HG03097 (cell line): ENCODE results near the gene CFAP251.
"Not testable (repeated sequence)": the region's sequence is repeated elsewhere in the genome, so short reads cannot be mapped to it uniquely, and the experiment has no call there.

Experiments used
- ATAC-seq: cut with Tn5 transposase; IDR thresholded peaks from one replicate; pipeline ENCODE4 v1.9.1; 2021; ENCODE audit not compliant: unreplicated experiment, low FRiP score

CFAP251 gene, protein sequence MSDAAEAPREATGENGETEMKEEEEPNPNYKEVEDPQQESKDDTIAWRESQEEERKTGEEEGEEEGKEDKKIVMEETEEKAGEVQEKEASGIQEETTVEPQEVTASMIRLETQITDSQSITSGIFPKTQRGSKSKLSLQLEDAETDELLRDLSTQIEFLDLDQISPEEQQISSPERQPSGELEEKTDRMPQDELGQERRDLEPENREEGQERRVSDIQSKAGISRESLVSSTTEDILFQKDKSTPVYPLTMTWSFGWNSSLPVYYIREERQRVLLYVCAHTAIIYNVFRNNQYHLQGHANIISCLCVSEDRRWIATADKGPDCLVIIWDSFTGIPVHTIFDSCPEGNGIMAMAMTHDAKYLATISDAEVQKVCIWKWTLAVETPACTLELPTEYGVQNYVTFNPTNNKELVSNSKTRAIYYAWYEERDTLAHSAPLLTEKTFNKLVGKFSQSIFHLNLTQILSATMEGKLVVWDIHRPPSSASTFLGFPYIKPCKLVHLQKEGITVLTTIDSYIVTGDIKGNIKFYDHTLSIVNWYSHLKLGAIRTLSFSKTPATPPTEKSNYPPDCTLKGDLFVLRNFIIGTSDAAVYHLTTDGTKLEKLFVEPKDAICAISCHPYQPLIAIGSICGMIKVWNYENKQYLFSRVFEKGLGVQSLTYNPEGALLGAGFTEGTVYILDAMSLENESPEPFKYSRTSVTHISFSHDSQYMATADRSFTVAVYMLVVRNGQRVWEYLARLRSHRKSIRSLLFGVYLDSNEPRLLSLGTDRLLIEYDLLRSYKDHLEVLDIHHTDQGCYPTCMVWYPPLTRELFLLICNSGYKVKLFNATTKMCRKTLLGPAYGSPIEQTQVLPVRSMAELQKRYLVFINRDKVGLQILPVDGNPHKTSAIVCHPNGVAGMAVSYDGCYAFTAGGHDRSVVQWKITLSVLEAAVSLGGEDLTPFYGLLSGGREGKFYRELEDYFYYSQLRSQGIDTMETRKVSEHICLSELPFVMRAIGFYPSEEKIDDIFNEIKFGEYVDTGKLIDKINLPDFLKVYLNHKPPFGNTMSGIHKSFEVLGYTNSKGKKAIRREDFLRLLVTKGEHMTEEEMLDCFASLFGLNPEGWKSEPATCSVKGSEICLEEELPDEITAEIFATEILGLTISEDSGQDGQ

DNA sequence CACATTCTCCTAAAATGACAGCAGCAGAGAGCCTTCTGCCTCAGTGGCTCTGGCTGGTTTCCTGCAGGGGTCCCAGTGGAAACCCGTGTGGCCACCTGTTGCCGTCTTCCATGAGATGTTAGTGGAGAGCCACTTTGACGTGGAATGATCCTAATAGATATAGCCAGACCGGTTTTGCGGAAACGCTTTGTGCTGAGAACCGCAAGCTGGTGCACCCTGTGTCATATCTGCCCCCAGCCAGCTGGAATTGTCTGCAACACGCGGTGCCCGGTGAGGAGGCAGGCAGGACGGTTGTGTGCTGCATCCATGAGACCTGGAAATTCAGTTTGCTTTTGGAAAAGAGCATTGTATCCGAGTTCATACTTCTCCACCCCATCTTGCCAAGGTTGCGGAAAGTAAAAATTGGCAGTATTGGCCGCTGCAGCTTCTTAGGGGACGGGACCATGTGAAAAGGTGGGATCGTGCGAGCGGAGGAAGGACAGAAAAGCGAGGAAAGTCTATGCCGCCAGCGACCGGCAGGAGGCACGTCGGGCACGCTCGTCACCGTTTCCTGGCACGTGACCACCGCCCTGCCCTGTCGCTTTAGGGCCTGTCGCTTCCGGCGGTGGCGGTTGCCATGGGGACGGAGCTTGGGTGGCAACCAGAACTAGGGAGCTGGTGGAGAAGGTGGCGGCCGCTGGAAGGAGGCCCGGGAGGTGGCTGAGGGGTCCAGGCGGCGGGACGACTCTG, at the start of gene CFAP251:
TSS of gene CFAP251 (plus strand) at position 643 of the 729 bp plus-strand sequence. CDS start 2,714 bp downstream, outside the sequence.
- ATAC-seq = peak; percentile 92

DNA sequence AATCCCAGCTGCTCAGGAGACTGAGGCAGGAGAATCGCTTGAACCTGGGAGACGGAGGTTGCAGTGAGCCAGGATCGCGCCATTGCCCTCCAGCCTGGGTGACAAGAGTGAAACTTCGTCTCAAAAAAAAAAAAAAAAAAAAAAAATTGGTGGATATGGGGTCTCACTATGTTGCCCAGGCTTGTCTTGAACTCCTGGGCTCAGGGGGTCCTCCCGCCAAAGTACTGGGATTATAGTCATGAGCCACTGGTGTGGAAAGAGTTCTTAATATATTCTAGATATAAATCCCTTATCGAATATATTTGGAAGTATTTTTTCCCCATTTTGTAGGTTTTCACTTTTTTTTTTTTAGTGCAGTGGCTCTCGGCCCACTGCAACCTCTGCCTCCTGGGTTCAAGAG, 49.2 kb upstream of the CFAP251 start:
- not testable (repeated sequence) for ATAC-seq

DNA sequence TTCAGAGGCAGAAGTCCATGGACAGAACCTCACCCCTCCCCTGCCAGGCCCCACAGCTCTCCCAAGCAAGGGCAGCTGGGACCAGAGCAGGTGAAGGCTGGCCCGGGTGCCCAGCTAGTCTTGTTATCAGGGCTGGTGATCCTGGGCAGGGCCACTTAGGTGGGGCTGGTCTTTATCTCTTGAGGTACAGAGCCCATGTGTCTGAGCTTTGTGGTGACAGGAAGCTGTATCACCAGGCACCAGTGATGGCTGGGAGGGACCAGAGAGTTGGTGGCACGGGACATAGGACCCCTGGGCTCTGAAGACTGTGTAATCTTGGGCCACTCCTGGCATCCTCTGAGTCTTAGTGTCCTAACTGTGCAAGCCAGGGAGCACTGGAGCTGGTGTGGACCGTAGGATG, 46.9 kb upstream of the CFAP251 start:
- no peak for ATAC-seq

DNA sequence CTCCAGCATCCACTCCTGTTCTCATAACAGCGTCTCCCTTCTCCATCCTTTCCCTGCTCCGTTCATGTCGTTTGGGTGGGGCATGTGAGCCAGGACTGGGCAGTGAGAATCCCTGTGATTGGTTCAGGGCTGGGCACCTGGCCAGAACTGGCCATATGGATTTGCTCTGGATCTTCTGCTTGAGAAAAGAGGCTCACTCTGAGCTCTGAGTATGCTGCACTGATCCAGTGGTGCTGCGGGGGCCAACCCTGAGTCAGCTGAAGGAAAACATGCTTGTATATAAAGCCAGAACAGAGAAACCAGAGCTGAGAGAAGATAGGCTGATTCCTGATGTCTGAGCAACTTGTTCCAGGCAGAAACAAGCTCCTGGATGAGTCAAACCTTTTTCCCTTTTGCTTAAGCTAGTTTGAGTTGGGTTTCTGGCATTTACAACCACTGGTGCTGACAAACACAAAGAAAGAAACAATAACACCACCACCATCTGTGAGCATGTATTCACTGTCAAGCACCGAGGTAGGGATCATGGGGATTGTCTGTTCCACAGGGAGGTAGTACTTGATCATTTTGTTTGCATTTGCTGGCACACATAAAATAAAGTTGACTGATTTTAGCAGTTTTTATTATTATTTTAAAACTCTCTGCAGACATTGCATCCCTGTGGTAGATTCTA, 45.7 kb upstream of the CFAP251 start:
- no peak for ATAC-seq

DNA sequence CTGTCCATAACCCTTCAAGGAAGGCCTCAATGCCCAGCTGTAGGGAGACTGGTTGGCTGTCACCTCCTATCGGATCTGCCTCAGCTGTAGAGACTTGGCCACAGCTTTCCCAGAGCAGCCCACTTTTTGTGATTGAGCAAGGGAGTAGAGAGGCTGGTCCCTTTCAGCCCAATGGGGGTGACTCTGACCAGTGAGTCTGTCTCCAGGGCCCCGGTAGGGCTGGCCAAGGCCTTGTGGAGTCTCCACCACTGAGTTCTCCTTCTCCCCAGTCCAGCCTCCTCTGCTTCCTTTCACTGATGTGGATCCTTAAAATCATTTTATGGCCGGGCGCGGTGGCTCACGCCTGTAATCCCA, 45.2 kb upstream of the CFAP251 start:
- no peak for ATAC-seq

DNA sequence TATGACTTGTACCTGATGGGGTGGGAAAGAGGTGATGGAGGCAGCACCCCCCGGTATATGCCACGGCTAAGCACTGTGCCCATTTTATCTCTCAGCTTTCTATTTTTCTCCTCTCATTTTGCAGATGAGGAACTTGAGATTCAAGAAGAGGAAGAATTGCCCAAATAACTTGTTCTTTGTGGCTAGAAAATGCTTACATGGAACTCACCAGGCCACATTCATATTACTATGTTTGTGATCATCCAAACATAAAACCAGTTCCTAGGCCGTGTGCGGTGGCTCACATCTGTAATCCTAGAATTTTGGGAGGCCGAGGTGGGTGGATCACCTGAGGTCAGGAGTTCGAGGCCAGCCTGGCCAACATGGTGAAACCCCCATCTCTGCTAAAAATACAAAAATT, 44.3 kb upstream of the CFAP251 start:
- ATAC-seq = no peak

DNA sequence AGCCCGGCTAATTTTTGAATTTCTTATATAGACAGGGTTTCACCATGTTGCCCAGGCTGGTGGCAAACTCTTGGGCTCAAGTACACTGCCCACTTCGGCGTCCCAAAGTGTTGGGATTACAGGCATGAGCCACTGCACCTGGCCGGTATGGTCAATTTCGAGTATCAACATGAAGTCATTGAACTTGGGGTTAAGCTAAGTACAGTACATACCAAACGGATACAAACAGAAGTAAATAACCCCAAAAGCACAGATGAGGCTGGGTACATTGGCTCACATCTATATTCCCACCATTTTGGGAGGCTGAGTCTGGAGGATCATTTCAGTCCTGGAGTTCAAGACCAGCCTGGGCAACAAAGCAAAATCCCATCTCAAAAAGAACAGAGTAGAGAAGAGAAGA, 42.8 kb upstream of the CFAP251 start:
- ATAC-seq = no peak

DNA sequence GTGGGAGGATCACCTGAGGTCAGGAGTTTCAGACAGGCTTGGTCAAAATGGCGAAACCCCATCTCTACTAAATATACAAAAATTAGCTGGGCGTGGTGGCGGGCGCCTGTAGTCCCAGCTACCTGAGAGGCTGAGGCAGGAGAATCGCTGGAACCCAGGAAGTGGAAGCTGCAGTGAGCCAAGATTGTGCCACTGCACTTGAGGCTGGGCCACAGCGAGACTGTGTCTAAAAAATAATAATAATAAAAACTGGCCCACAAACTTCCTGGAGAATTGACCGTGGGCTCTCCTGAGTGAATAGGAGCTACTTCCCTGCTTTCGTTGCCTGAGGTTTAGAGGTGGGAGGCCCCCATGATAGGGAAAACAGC, 42.3 kb upstream of the CFAP251 start:
- not testable (repeated sequence) for ATAC-seq

DNA sequence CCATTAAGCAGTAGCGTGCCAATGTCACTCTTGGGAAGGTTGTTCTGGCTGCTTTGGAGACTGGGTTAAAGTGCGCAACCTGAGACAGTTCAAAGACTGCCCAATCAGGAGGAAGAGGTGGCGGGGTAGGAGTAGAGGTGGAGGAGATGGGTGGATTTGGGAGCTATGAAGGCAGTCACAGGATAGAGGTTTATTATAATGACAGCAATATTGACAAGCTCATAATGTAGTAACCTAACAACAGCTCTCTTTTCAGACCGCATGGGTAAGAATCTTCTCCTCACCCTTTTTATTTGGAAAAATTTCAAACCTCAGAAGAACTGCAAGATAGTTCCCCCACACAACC, 35.1 kb upstream of the CFAP251 start:
- no peak for ATAC-seq

DNA sequence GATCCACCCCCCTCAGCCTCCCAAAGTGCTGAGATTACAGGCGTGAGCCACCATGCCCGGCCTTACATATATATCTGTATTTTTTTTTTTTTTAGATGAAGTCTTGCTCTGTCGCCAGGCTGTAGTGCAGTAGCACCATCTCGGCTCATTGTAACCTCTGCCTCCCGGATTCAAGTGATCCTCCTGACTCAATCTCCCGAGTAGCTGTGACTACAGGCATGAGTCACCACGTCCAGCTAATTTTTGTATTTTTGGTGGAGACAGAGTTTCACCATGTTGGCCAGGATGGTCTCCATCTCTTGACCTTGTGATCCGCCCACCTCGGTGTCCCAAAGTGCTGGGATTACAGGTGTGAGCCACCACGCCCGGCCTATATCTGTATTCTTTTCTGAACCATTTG, 33.3 kb upstream of the CFAP251 start:
- ATAC-seq = not testable (repeated sequence)

DNA sequence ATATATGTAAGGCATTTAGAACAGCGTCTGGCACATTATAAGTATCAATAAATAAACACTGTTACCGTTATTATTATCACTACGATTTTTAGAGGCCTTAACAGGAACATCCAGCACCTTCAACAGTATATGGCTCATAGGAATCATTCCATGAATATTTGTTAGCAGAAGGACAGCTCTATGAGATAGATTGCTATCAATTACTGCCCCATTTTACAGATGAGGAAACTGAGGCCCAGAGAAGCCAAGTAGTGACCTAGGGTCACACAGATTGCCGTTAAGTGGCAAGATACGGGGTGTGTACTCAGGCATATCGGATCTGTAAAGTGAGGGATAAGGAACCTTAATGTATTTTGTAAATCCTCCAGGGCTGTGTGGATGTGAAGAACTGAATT, 30.3 kb upstream of the CFAP251 start:
- no peak for ATAC-seq

DNA sequence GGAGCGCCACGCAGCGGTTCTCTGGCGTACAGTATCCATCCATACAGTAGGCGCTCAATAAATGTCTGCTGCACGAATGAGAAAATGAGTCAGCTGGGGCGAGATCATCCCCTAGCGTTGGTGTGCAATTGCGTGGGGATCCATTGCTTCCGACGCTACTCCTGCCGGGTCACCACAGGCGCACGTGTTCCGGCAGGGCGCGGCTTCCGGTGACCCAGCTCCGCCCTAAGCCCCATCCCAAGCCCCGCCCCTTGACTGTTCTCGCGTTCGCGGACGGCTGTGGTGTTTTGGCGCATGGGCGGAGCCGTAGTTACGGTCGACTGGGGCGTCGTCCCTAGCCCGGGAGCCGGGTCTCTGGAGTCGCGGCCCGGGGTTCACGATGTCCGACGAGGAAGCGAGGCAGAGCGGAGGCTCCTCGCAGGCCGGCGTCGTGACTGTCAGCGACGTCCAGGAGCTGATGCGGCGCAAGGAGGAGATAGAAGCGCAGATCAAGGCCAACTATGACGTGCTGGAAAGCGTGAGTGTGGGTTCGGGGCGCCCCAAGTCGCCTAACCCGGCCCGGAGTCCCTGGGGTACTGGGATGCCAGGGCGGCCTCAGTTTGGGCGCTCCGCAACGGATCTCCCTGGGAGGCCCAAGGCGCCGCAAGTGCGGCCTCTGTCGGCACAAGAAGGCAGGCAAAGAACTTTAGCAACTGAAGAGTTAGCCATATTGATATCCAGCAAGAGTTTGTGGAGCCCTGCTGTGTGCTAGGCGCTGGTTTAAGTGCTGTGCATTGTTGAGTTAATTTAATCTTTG, 29.7 kb upstream of the CFAP251 start, which contains the start of gene PSMD9:
TSS of gene PSMD9 (plus strand) at position 313 of the 796 bp plus-strand sequence. CDS start at position 380, 67 bp downstream.
- ATAC-seq = peak; percentile 86

DNA sequence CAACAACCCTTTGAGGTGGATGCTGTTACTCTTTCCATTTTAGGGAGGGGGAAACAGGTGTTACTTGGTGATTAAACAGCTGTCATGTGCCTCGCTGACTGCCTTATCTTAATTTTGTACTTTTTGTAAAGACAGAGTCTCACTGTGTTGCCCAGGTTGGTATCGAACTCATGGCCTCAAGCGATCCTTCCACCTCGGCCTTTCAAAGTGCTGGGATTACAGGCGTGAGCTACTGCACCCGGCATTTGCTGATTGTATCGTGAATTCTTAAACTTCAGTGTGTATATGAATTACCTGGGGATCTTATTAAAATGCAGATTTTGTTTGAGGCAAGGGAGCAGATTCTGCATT, 29.1 kb upstream of the CFAP251 start:
- ATAC-seq = no peak

DNA sequence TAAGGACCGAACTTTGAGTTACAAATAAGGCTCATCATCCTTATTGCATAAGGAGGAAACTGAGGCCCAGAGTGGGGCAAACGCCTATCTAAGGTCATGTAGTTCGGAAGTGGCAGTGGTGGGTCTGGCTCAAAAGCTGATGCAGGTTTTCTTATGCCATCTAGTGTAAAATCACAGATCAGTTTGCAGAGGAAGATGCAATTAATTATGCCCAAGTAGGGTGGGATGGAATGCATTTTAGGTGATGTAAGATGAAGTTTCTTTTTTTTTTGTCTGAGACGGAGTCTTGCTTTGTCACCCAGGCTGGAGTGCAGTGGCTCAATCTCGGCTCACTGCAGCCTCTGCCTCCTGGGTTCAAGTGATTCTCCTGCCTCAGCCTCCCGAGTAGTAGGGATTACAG, 28.7 kb upstream of the CFAP251 start:
- ATAC-seq = not testable (repeated sequence)

DNA sequence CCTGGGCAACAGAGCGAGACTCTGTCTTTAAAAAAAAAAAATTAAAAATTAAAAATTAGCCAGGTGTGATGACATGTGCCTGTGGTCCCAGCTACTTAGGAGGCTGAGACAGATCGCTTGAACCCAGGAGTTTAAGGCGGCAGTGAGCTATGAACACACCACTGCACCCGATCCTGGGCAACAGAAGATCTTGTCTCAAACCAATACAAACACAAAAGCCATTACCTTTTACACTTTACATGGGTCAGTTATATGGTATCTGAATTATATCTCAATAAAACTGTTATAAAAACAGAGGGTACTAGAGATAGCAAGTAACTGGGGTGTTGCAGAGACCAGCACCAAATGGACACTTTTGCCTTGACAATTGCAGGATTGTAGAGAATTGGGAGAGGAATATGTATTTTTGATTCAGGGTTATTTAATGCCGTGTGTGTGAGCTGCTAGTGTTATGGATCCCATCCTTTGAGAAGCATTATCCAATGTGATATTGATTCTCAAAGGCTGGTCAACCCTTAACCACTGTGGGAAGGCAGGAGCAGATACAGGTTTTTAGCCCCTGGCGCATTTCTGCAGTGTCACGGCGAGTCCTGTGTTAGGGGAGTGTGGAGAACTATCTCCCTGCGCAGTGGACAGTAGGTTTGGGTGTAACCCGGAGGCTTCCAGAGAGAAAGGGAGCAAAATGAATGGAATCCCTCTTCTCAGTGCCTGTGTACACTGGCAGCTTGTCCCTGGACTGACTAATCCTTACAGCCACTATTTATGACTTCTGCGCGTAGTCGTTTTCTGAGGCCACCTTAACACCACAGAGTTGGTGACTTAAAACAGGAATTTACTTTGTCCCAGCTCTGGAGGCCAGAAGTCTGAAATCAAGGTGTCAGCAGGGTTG, 25.5 kb upstream of the CFAP251 start:
- ATAC-seq = no peak

DNA sequence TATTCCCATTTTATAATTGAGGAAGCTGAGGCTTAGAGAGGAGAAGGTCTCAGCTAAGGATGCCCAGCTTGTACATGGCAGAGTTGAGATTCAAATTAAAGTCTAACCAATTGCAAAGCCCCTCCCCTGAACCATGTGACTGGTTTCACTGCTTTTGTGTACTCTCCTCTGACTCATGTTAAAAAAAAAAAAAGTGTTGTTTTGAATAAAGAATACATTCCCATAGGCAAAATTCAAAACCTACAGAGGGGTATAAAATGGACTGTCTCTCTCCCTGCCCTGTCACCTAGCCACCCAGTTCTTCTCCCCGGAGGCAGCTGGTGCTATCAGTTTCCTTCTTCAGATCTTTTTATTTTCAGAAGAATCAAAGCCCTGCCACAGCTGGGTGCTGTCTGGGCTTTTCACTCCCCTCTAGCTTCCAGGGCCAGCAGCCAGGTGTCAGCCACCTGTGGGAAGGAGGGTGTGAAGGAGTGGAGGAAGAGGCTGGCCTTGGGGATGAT, 24.4 kb upstream of the CFAP251 start:
- no peak for ATAC-seq

DNA sequence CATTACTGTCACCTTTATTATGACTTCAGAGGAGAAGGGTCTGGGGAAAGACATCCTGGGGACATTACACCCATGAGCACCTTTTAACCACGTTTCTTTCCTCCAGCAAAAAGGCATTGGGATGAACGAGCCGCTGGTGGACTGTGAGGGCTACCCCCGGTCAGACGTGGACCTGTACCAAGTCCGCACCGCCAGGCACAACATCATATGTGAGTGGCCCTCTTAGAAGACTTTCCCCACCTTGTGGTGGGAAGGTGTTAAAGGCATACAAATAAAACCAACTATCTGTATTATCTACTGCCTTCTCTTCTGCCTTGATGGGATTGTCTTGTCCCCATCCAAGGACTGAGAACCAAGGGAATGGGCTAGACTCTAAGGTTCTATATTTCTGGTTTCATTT, 23.8 kb upstream of the CFAP251 start:
- no peak for ATAC-seq

DNA sequence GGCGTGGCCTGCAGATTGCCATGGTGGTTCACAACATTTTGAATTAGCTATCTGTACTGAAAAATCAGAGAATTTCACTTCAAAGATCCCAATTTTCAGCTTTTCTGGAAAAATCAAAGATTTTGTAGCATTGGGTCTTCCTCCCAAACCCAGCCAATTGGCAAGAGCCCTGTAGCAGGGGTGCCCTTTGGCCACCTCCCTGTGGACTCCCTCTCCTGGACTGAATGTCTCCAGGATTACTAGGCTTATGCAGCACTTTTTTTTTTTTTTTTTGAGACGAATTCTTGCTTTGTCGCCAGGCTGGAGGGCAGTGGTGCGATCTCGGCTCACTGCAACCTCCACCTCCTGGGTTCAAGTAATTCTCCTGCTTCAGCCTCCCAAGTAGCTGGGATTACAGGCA, 20.1 kb upstream of the CFAP251 start:
- no peak for ATAC-seq
